Fibroblast of mammary gland (primary cell): ENCODE results near the gene SEMA3C.

Experiments
- DNase-seq: peaks from one replicate; pipeline ENCODE4 v3.0.0-alpha.2; 2010; ENCODE audit warnings: low read depth
- H3K4me3 ChIP-seq: 2 replicates; pipeline ENCODE4 v1.5.1; 2011; ENCODE audit warnings: low read depth, mild to moderate bottlenecking, low read length, moderate library complexity; ENCODE audit not compliant: control insufficient read depth
- CTCF ChIP-seq: conservative IDR thresholded peaks from 2 replicates; pipeline ENCODE4 v1.5.1; 2011; ENCODE audit warnings: low read depth, low read length, inconsistent platforms; ENCODE audit not compliant: control insufficient read depth, insufficient read depth

Gene SEMA3C

GRCh38 chr7:80871228-80871627 is 47.6 kb downstream of the SEMA3C start:
- no peak overlapping the region for H3K4me3 ChIP-seq
- TF ChIP-seq CTCF: no peak
- no peak for DNase-seq

DNA sequence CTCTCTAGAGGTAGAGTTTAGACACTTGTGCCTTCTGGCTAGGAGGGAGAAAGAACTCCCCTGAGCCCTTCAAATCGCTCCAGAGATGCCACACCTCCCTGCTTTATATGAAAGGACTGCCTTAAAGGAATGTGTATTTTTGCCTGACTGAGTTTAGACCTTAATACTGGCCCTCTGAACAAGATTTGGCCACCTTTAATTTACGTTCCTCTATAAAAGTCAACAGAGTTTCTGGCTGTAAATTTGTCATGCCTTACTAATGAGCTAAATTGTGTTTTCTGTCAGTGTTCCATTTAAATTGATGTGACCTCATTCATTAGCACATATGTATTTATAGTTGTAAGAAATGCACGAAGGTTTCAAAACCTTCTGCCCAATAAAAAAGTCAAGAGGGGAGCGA is 48.0 kb downstream of the SEMA3C start:
- H3K4me3 ChIP-seq: no peak overlapping the region
- no peak for TF ChIP-seq CTCF
- no peak for DNase-seq

DNA sequence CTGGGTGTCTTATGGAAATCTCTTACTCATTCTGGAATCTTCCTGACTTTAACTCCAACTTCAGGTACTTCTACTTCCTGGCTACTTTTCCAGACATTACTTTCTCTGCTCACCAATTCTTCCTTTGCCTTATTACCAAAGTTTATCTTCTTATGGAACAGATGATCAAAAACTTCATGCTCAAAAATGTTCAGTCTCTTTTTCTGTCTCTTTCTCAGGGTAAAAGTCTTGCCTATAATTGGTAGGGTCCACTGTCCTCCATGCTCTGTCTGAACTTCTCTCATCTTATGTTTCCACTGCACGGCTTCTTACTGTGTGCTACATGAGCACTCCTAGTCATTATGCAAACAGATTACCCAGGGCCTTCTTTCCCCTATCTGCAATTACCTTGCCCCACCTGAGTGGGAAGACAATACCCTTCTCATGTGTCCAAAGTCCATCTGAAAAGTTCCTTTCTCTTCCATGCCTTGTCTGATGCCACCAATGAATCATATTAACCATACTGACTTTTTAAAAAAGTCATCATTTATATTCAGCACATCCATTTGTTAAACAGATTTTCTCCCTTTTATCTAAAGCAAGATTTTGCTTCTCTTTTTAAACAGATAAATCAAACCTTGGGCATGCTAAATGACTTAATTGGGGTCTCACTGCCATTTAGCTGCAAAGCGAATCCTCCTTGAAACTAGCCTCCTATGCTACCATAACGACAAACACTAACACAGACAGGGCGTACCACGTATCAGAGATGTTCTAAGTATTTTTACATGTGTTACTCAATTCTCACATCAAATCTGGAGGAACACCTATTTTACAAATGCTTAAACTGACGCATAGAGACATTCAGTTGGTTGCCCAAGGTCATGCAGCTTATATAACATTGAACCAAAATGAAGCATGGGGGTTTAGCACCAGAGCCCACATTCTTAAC is 48.8 kb downstream of the SEMA3C start:
- TF ChIP-seq CTCF: no peak
- no peak overlapping the region for H3K4me3 ChIP-seq
- DNase-seq: no peak

DNA sequence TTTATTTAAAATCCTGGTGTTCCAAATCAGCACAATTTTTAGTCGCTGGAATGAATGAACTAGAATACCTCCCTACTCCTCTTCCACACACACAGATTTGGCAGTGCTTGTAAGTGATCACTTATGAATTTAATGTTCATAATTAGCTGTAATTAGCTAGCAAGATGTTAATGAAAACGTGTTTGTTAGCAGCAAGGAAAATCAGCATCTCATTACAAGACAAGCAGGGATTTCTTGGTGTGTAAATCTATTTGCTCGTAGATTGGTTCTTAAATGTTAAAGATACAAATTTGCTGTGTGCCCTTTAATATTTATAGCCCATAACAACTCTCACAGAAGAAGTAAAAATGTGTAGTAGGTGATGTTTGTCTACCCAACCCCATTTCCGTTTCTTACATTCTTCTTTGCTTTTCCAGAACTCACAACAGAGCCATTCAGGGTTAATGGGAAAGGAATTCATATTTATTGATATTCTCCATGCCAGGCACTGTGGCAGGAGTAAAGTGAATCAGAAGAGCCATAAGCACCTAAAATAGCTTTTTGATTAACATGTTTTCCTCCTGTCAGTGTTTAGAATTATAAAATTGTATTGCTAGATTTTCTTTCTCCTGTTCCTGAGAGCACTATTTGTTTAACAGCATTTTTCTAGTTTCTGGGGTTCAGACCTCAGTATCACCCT is 49.6 kb downstream of the SEMA3C start:
- DNase-seq: no peak
- no peak for TF ChIP-seq CTCF
- no peak overlapping the region for H3K4me3 ChIP-seq

GRCh38 chr7:80868566-80868965 is 50.3 kb downstream of the SEMA3C start:
- no peak for DNase-seq
- H3K4me3 ChIP-seq: no peak overlapping the region
- TF ChIP-seq CTCF: no peak

DNA sequence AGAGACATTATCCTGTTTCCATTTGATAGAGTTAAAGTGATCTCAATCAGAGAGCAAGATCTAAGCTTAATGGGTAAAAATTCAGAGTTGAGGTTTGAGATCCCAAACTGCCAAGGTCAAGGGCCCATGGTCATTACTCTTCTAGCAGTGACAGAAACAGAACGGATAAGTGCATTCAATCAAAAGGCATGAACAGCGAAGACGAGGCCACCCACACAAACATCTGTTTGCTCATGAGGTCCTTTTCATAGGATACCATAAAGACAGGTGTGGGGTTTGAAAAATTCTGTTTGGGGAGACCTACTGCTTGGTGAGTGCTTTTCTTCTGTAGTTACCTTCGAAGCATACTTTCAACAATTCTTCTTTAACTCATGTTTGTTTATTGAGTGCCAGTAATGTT is 58.3 kb downstream of the SEMA3C start:
- H3K4me3 ChIP-seq: no peak overlapping the region
- no peak for DNase-seq
- no peak for TF ChIP-seq CTCF
